HG02642 (cell line): ENCODE measurements around the gene EPHB1.
A peak's percentile ranks its signal among the peaks of the same experiment; 100 is the strongest.
"Not testable (repeated sequence)": the region's sequence is repeated elsewhere in the genome, so short reads cannot be mapped to it uniquely, and the experiment has no call there.

Source experiments
- ATAC-seq: cut with Tn5 transposase; IDR thresholded peaks from one replicate; pipeline ENCODE4 v1.9.1; 2021; ENCODE audit warnings: mild to moderate bottlenecking; ENCODE audit not compliant: unreplicated experiment, poor library complexity

EPHB1 gene

GRCh38 chr3:134933997-134934396 is 138.9 kb downstream of the EPHB1 start:
- ATAC-seq = no peak

- no peak for ATAC-seq
Measured at GRCh38 chr3:134934933-134935332, 139.9 kb downstream of the EPHB1 start.

GRCh38 chr3:134937256-134938028 is 142.4 kb downstream of the EPHB1 start:
- no peak for ATAC-seq

- no peak for ATAC-seq
Measured at GRCh38 chr3:134938029-134938525, 143.0 kb downstream of the EPHB1 start.

- ATAC-seq = no peak
Measured at GRCh38 chr3:134939978-134940377, 144.9 kb downstream of the EPHB1 start.

GRCh38 chr3:134941820-134942219 is 146.8 kb downstream of the EPHB1 start:
- ATAC-seq = no peak

GRCh38 chr3:134944429-134944828 is 149.4 kb downstream of the EPHB1 start:
- ATAC-seq = no peak

GRCh38 chr3:134949150-134949549 is 154.1 kb downstream of the EPHB1 start:
- no peak for ATAC-seq

GRCh38 chr3:134952371-134952770 is 157.3 kb downstream of the EPHB1 start:
- ATAC-seq = no peak

- peak; percentile 17 for ATAC-seq
Measured at GRCh38 chr3:134955874-134956273, 160.8 kb downstream of the EPHB1 start.

GRCh38 chr3:134956395-134956794 is 161.3 kb downstream of the EPHB1 start:
- peak; percentile 78 for ATAC-seq

GRCh38 chr3:134956844-134957243 is 161.8 kb downstream of the EPHB1 start:
- peak; percentile 12 for ATAC-seq

- ATAC-seq = no peak
Measured at GRCh38 chr3:134959516-134959915, 164.5 kb downstream of the EPHB1 start.

GRCh38 chr3:134964226-134964625 is 169.2 kb downstream of the EPHB1 start:
- ATAC-seq = no peak

GRCh38 chr3:134965865-134966481 is 170.9 kb downstream of the EPHB1 start:
- ATAC-seq = no peak

GRCh38 chr3:134970895-134971294 is 175.8 kb downstream of the EPHB1 start:
- ATAC-seq = no peak

GRCh38 chr3:134971306-134971705 is 176.2 kb downstream of the EPHB1 start:
- no peak for ATAC-seq

- not testable (repeated sequence) for ATAC-seq
Measured at GRCh38 chr3:134971907-134972306, 176.8 kb downstream of the EPHB1 start.

GRCh38 chr3:134972836-134973455 is 177.9 kb downstream of the EPHB1 start:
- no peak for ATAC-seq

GRCh38 chr3:134974624-134975023 is 179.6 kb downstream of the EPHB1 start:
- no peak for ATAC-seq

- no peak for ATAC-seq
Measured at GRCh38 chr3:134976948-134977347, 181.9 kb downstream of the EPHB1 start.
